Neutrophil (primary cell): ENCODE results near the gene CD7.

Experiments
- H3K27ac ChIP-seq: fragments of 200-600 bp; sonication (generic); 2 replicates; pipeline ENCODE4 v1.5.1; 2016; ENCODE audit warnings: mild to moderate bottlenecking, moderate library complexity
- H3K27me3 ChIP-seq: fragments of 200-600 bp; sonication (generic); 2 replicates; pipeline ENCODE4 v1.6.0; 2016; ENCODE audit warnings: mild to moderate bottlenecking
- H3K36me3 ChIP-seq: fragments of 200-600 bp; sonication (generic); 2 replicates; pipeline ENCODE4 v1.5.1; 2017
- H3K4me1 ChIP-seq, 2 experiments: fragments of 200-600 bp in 1 of 2; sonication (generic) in 1 of 2; 1 replicate in 1 of 2; 2 replicates in 1 of 2; pipeline versions ENCODE4 v1.5.1 to v1.6.1; 2013 to 2016; ENCODE audit warnings: low read depth in 1 of 2, low read length in 1 of 2, mild to moderate bottlenecking in 1 of 2, moderate library complexity in 1 of 2; ENCODE audit not compliant: control insufficient read depth in 1 of 2, insufficient read depth in 1 of 2
- H3K4me3 ChIP-seq, 2 experiments: fragments of 200-600 bp in 1 of 2; sonication (generic) in 1 of 2; 1 replicate in 1 of 2; 2 replicates in 1 of 2; pipeline ENCODE4 v1.5.1; 2013 to 2016; ENCODE audit warnings: low read depth in 1 of 2, low read length in 1 of 2, mild to moderate bottlenecking in 1 of 2, moderate library complexity in 1 of 2
- H3K9me3 ChIP-seq: fragments of 200-600 bp; sonication (generic); 2 replicates; pipeline ENCODE4 v1.5.1; 2016
- CTCF ChIP-seq: fragments of 200-600 bp; sonication (generic); IDR thresholded peaks from 2 replicates; pipeline ENCODE4 v1.5.1; 2016; ENCODE audit warnings: antibody characterized with exemption

Gene CD7

GRCh38 chr17:82301916-82302567 lies 15.4 kb downstream of the CD7 start:
- H3K4me3 ChIP-seq, result no peak overlapping the region
- no peak for TF ChIP-seq CTCF
- H3K4me1 ChIP-seq, result peaks cover 35% of the 10 kb centered on the region in 2 experiments
- H3K27ac ChIP-seq, result no peak overlapping the region
- H3K36me3 ChIP-seq, result no peaks in the 10 kb centered on the region
- no peaks in the 10 kb centered on the region for H3K9me3 ChIP-seq
- H3K27me3 ChIP-seq, result peaks cover 65% of the 10 kb centered on the region

- H3K27me3 ChIP-seq, result peaks cover 59% of the 10 kb centered on the region
- peak overlapping the region; percentile 55 for H3K27ac ChIP-seq
- peaks cover 41 to 42% of the 10 kb centered on the region in 2 experiments for H3K4me1 ChIP-seq
- TF ChIP-seq CTCF, result no peak
- no peak overlapping the region for H3K4me3 ChIP-seq
- H3K36me3 ChIP-seq, result no peaks in the 10 kb centered on the region
- H3K9me3 ChIP-seq, result no peaks in the 10 kb centered on the region
Observed at GRCh38 chr17:82301300-82301915, 16.0 kb downstream of the CD7 start.

GRCh38 chr17:82300707-82301270 lies 16.6 kb downstream of the CD7 start:
- H3K4me1 ChIP-seq, result peaks cover 47 to 48% of the 10 kb centered on the region in 2 experiments
- no peaks in the 10 kb centered on the region for H3K36me3 ChIP-seq
- peak; percentile 90 for TF ChIP-seq CTCF
- peaks cover 53% of the 10 kb centered on the region for H3K27me3 ChIP-seq
- H3K9me3 ChIP-seq, result no peaks in the 10 kb centered on the region
- no peak overlapping the region for H3K4me3 ChIP-seq
- peak overlapping the region; percentile 55 for H3K27ac ChIP-seq

- peaks cover 53 to 54% of the 10 kb centered on the region in 2 experiments for H3K4me1 ChIP-seq
- no peaks in the 10 kb centered on the region for H3K9me3 ChIP-seq
- no peaks in the 10 kb centered on the region for H3K36me3 ChIP-seq
- peak overlapping the region; percentile 99 for H3K27ac ChIP-seq
- TF ChIP-seq CTCF, result no peak
- H3K4me3 ChIP-seq, result no peak overlapping the region
- H3K27me3 ChIP-seq, result peaks cover 47% of the 10 kb centered on the region
Observed at GRCh38 chr17:82300228-82300627, 17.2 kb downstream of the CD7 start.

- peaks cover 61% of the 10 kb centered on the region in 2 experiments for H3K4me1 ChIP-seq
- peaks cover 39% of the 10 kb centered on the region for H3K27me3 ChIP-seq
- H3K36me3 ChIP-seq, result no peaks in the 10 kb centered on the region
- H3K27ac ChIP-seq, result peak overlapping the region; percentile 99
- no peak overlapping the region for H3K4me3 ChIP-seq
- TF ChIP-seq CTCF, result no peak
- no peaks in the 10 kb centered on the region for H3K9me3 ChIP-seq
Observed at GRCh38 chr17:82299452-82299851, 18.0 kb downstream of the CD7 start.
